Stimulated activated CD4-positive, alpha-beta T cell treated with anti-CD3 and anti-CD28 coated beads, TNF-alpha, amount 100 ng/mL, for 24 hours (primary cell): ENCODE measurements around the gene RAB40AL.

ENCODE experiments used
- DNase-seq, 3 experiments: peaks; one replicate each; pipeline ENCODE4 v3.0.0-alpha.2; 2020; ENCODE audit warnings: low read depth in 3 of 3

RAB40AL gene

DNA sequence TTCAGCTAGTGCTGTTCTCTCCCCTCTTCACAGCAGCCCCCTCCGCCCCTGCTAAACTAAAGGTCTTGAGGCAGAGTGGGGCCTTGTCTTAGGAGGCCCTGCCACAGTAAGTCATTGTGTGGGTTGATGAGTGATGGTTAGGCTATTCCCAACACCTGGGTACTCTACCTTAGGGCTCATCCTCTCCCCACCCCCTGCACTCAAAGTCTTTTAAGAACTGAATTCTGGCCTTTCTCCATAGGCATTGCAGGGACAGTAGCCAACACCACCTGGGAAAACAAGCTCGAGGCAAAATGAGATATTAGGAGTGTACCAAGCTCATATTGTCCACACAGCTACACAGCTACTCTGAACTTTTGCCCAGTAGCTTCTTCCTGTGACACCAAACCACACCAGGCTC is 42.5 kb downstream of the RAB40AL start:
- DNase-seq: no peak

GRCh38 chrX:102983205-102983604 is 46.1 kb downstream of the RAB40AL start:
- DNase-seq: no peak

GRCh38 chrX:102985192-102985591 is 48.1 kb downstream of the RAB40AL start:
- DNase-seq: no peak
